HG02852 (cell line): ENCODE measurements around the gene ARHGAP22.
A peak's percentile ranks its signal among the peaks of the same experiment; 100 is the strongest.

Experiments
- ATAC-seq: cut with Tn5 transposase; IDR thresholded peaks from one replicate; pipeline ENCODE4 v1.9.1; 2021; ENCODE audit warnings: mild to moderate bottlenecking, moderate library complexity; ENCODE audit not compliant: unreplicated experiment

ARHGAP22 gene

DNA sequence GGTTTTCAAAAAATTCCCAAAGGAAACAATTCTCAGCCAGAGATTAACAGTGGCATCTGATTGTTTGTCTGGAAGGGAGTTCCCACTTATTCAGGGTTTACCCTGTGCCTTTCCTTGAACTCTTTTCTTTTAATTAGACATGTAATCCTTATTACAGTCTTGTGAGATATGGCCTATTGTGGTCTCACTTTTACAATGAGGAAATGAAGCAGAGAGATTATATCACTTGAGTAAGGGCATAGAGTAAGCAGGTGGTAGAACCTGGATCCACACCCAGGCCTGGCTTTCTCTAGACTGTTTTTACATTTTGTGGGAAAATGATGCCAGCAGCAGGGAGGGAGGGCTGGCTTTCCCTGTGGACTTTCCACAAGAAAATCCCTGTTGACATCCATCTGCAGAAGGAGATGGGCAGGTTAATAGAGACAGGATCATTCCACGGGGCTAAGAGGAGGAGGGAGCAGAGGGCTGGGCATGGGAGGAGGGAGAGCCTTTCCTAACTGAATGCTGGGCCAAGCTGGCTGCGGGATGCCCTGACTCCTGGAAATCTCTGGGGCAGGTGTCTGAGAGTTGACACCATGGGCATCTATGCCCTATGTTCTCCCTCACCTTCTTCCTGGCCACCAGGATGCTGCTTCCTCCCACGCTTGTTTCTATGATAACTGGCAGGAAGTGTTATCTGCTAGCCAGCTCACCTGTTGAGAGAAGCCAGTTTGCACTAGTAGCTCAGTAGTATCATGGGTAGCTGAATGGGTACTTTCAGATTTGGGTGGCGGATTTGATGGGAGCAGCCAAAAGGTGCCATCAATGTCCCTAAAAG lies 28.7 kb upstream of the ARHGAP22 start:
- peak; percentile 17 for ATAC-seq

GRCh38 chr10:48632166-48632565 lies 27.3 kb upstream of the ARHGAP22 start:
- no peak for ATAC-seq

- no peak for ATAC-seq
Observed at GRCh38 chr10:48627984-48628609, 23.2 kb upstream of the ARHGAP22 start.

GRCh38 chr10:48626986-48627731 lies 22.3 kb upstream of the ARHGAP22 start:
- ATAC-seq, result no peak

DNA sequence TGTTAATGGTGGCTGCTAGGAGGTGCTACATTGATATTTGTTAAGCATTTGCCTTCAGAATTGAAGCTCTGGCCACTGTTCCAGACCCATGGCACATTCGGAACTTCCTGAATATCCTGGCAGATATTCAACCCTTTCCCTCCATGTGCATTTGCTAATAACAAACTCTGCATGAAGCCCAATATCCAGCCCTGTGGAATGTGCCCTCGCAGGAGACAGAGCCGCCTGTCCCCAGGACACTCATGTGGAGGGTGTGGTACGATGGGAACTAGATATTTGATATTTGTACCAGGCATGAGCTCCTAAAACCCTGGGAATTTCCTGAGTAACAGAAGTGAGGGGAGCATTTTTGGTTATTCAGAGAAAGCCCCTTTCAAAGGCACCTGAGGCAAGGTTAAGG lies 21.6 kb upstream of the ARHGAP22 start:
- ATAC-seq, result no peak

- no peak for ATAC-seq
Observed at GRCh38 chr10:48625826-48626134, 20.9 kb upstream of the ARHGAP22 start.

DNA sequence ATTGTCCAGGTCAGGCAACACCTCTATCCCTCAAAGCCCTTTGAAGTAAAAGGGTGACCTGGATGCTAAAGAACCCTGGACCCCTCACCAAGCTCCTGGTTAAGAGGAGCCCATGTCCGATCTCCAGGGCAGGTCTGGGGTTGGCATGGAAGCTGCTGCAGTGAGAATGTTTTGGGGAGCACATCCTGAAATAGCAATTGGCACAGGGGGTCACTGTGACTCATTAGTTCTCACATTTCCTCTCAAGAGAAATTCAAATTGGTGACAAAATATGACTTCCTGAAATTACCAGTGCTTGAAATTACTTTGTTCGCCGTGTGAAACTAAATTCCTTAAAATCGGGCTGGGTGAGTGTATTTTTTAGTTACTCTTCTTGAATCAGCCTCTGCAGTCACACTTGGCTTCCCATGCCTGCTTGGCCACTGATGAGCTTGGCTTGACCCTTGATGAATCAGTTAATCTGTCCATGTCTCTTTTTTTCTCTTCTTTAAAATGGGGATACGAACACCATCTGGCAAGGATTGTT lies 18.8 kb upstream of the ARHGAP22 start:
- ATAC-seq, result no peak

DNA sequence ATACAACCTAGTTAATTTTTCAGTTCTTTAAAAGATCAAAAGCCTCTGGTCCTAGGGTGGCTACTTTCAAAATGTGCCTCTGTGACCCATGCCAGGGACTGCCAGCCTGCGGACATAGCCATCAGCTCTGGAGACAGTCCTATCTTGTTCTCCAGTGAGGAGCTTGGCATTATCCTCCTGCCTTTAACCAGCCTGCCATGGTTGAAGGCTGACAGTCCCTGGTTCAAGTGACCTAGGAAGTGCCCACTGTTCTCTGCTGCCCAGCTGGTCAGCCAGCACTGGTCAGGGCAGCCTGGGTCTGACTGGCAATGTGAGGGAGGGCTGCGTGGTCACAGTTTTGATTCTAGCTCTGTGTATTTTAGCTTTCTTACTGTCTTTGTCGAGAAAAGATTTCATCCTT lies 18.1 kb upstream of the ARHGAP22 start:
- no peak for ATAC-seq

DNA sequence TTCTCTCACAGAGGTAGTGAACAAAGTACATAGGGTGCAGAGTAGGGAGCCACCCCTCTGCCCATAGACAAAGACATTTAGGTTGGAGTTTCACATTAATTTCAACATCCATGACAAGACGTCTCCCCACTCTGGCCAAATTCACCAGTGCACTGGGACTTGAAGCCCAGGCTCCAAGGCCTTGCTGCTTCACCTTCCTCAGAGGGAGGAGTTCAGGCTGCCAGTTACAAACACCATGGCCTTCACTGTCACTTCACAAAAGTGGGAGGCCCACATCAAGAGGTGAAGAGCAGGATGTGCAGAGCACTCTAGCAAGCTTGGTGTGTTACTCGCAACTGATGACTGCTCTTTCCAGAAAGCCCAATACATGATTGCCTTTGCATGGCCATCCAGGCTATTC lies 15.8 kb upstream of the ARHGAP22 start:
- no peak for ATAC-seq

DNA sequence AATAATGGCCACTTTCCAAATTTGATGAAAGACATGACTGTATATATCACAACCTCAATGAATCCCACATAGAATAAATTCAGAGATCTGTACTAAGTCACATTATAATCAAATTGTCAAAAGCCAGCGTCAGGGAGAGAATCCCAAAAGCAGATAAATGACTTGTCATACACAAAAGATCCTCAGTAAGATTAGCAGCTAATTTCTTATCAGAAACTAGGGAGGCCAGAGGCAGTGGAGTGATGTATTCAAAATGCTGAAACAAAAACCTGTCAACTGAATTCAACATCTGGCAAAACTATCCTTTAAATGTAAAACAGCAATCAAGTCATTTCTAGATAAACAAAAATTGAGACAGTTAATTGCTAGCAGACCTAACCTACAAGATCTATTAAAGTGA lies 11.6 kb upstream of the ARHGAP22 start:
- no peak for ATAC-seq

DNA sequence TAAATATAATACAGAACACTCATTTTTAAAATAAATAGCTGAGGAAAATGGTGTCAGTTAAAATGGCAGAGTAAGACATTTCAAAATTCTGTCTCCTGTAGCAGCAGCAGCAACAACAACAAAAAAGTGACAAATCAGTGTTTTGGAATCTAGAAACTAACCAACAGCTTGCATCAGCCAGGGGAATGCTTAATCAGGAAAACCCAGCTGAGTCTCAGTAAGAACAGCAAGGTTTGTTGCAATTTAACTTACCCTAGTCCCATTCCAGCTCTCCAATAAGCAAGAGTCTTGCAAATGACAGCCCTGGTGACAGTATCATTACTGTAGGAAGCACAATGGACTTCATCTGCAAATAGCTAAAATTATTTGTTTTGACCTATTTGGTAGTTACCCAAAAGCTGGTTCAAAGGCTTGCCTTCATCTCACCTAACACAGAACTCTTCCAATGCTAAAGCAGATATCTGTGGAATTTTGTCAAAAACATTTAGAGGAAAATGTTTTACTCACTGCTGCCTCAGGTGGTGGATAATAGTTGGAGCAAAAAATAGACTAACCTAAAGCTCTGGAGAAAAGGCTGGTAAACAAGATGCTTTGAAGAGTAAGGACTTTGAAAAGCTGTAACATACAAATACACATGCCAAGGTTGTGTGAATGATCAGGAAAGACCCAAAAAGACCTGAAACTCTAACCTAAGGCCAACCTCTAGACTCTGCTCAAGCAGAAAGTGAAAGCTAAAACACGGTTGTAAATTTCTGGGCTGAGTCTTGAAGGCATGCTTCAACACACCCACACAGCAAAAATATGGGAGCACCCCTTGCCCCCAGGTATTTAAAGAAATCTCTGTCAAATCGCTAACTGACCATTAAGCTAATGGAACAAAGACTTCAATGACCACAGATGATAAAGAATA lies 9.9 kb upstream of the ARHGAP22 start:
- ATAC-seq, result no peak

DNA sequence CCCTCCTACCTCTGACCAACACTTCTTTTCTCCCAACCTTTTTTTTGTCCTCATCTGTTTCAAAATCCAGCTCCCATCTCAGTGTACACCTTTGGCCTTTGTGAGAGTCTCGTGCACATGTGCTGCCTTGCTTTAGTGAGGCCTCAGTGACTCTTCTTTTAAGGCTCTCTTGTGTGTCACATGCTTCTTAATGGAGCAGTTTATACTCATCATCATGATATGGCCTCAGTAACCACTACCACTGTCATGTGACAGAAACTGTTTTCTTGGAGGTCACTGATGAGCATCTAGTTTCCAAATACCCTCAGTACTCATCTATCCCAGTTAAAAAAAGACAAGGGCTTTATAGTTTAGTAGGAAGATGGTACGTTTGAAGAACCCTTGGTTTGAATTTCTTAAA lies 8.1 kb upstream of the ARHGAP22 start:
- no peak for ATAC-seq

GRCh38 chr10:48612236-48612943 lies 7.5 kb upstream of the ARHGAP22 start:
- ATAC-seq, result no peak

- ATAC-seq, result no peak
Observed at GRCh38 chr10:48611133-48611532, 6.3 kb upstream of the ARHGAP22 start.

DNA sequence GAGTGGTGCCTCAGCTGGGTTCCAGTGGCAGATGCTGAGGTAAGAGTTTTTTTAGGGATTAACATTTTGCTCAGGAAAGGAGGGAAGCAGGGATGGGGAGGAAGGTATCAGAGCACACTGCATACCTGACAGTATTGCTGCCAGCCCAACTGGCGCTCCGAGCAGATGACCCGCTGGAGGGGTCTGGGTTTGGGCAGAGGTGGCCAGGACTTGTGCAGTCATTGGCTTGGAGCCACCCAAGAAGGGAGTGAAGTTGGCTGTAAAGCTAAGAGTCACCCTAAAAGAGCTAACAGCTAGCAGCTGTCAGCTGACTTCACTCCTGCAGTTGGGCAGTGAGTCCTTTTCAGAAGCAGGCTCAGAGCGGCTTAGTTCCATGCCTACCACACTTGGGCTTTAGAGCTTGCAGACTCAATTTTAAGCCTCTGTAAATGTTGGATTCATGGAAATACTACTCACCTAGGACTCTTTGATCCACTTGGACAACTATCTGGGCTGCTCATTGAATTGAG lies 5.8 kb upstream of the ARHGAP22 start:
- no peak for ATAC-seq

DNA sequence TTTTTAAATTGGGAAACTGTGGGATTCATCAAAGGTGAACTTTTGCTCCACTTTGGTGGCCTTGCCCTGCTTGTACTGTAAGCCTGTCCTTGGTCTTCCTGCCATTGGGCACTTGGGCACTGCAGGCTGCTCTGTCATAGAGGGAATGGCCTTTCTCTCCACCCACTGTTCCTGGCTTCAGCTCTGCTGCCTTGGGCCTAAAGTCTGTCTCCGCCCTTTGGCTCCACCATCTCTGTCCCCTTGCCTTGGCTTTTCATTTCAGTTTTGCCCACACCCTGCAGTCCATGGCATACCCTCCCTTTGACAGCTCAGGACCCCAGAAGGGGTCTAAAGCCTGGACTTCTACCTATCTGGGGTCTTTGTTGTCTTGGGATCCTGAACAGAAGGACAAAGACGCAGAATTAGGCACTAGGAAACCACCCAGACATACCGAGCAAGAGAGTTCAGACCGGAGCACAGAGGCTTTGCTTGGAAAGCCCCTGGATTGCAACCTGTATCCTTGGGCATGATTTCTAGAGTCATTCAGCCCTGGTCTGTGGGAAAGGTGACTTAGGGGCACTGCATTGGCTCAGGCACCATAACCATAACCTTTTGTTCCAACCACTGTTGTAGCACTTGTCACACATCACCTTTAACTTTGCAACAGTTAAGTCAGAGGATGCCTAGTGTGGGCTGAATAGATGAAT lies 5.2 kb upstream of the ARHGAP22 start:
- ATAC-seq, result no peak

DNA sequence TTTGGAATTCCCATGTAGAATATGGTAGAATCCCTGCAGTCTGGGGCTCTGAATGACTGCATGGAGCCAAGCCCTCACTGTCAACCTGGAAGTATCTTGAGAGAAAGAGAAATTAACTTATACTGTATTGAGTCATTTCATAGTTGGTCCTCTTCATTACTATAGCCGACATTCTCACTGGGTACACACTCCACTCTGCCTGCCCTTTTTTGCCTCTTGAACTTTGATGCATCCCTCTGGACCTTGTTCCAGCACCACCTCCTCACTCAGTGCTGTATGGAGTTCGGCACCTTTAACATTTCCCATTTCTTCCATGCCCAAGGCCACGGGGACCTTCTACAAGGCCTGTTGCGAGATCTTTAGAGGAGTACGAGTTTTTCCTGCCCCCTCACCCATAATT lies 4.6 kb upstream of the ARHGAP22 start:
- ATAC-seq, result no peak

GRCh38 chr10:48608976-48609375 lies 4.1 kb upstream of the ARHGAP22 start:
- no peak for ATAC-seq

- peak; percentile 78 for ATAC-seq
Observed at GRCh38 chr10:48608279-48608681, 3.4 kb upstream of the ARHGAP22 start.
